Hepatocyte (in vitro differentiated cells): Measurements from ENCODE around the gene ALDH1B1. TPM values are rescaled to one million over a fixed set of nuclear protein-coding genes. Genes with fewer than 3 reads are reported as not detected.

Experiments
- DNase-seq: peaks from one replicate; pipeline ENCODE4 v3.0.0-alpha.2; 2016; ENCODE audit warnings: low spot score
- H2AFZ ChIP-seq: fragments of 200-600 bp; sonication (generic); 2 replicates; pipeline ENCODE4 v1.6.0; 2016; ENCODE audit warnings: antibody characterized with exemption, mild to moderate bottlenecking
- H3K27ac ChIP-seq: fragments of 200-600 bp; sonication (generic); 2 replicates; pipeline ENCODE4 v1.5.1; 2016; ENCODE audit warnings: mild to moderate bottlenecking
- H3K27me3 ChIP-seq: fragments of 200-600 bp; sonication (generic); 2 replicates; pipeline ENCODE4 v1.6.1; 2016
- H3K36me3 ChIP-seq: fragments of 200-600 bp; sonication (generic); replicated peaks from 2 replicates; pipeline ENCODE4 v1.5.1; 2016; ENCODE audit warnings: low read depth; ENCODE audit not compliant: insufficient read depth
- H3K4me1 ChIP-seq: fragments of 200-600 bp; sonication (generic); 2 replicates; pipeline ENCODE4 v1.5.1; 2016; ENCODE audit warnings: mild to moderate bottlenecking, moderate library complexity; ENCODE audit not compliant: insufficient read depth
- H3K4me2 ChIP-seq: fragments of 200-600 bp; sonication (generic); 2 replicates; pipeline ENCODE4 v1.6.0; 2016
- H3K4me3 ChIP-seq: fragments of 200-600 bp; sonication (generic); 2 replicates; pipeline ENCODE4 v1.5.1; 2016; ENCODE audit warnings: mild to moderate bottlenecking
- H3K79me2 ChIP-seq: fragments of 200-600 bp; sonication (generic); 2 replicates; pipeline ENCODE4 v1.6.0; 2017; ENCODE audit warnings: mild to moderate bottlenecking
- H3K9me2 ChIP-seq: fragments of 200-600 bp; sonication (generic); replicated peaks from 2 replicates; pipeline ENCODE4 v1.6.0; 2017; ENCODE audit warnings: mild to moderate bottlenecking; ENCODE audit not compliant: insufficient read depth
- H3K9me3 ChIP-seq: fragments of 200-600 bp; sonication (generic); 2 replicates; pipeline ENCODE4 v1.5.1; 2016; ENCODE audit warnings: low read depth, mild to moderate bottlenecking
- H4K20me1 ChIP-seq: fragments of 200-600 bp; sonication (generic); 2 replicates; pipeline ENCODE4 v1.6.0; 2016; ENCODE audit warnings: mild to moderate bottlenecking; ENCODE audit not compliant: insufficient read depth, poor library complexity, severe bottlenecking
- CTCF ChIP-seq: fragments of 200-600 bp; sonication (generic); IDR thresholded peaks from 2 replicates; pipeline ENCODE4 v1.5.1; 2016; ENCODE audit warnings: antibody characterized with exemption, mild to moderate bottlenecking; ENCODE audit not compliant: poor library complexity
- EZH2 ChIP-seq: fragments of 200-600 bp; sonication (generic); IDR thresholded peaks from 2 replicates; pipeline ENCODE4 v1.6.1; 2016; ENCODE audit warnings: antibody characterized with exemption, mild to moderate bottlenecking, borderline replicate concordance
- EZH2phosphoT487 ChIP-seq: fragments of 200-600 bp; sonication (generic); IDR thresholded peaks from one replicate; pipeline ENCODE4 v1.6.1; 2018; ENCODE audit warnings: antibody characterized with exemption, mild to moderate bottlenecking, low read depth, moderate library complexity; ENCODE audit not compliant: unreplicated experiment, severe bottlenecking
- WGBS: methylation state at CpG from one replicate; pipeline ENCODE4 v1.1.6; 2016; ENCODE audit warnings: low lambda C conversion rate; ENCODE audit errors: missing lambda C conversion rate; 5-methylcytosine and 5-hydroxymethylcytosine counted together
- polyA plus RNA-seq: library from polyadenylated mRNA; unstranded; fragments of >200 nt; fragmentation: Nextera tagmentation; extraction: Ambion mirVana; gene quantifications from 2 replicates; pipeline ENCODE4 v1.2.1, GENCODE V29; 2016
- total RNA-seq: library from RNA; depleted of rRNA; stranded (reverse); fragments of >200 nt; gene quantifications from 2 replicates; pipeline ENCODE4 v1.2.3, GENCODE V29; 2014

ALDH1B1 gene
- total and polyA plus RNA-seq, 2 experiments from 2014 or later = 30.9 to 45.8 TPM

DNA sequence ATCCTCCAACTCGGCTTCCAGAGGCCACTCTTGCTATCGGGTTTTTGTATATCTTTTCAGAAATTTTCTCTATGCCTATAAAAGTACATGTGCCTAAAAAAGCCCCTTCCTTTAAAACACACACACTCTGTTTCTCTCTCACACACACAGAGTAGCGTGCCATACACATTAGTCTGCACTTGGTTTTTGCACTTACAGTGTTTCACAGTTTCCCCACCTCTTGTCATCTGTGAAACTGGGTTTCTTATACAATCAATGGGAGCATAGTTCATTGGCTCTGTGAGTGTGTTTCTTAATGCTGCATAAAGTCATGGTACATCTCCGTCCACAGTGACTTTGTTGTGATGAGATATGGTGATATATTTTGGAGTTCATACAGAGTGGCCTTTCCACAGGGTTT, 32.4 kb downstream of the ALDH1B1 start:
- no peaks in the 10 kb centered on the region for H3K79me2 ChIP-seq
- no peaks in the 10 kb centered on the region for H3K36me3 ChIP-seq
- peaks cover 47% of the 10 kb centered on the region for H3K27me3 ChIP-seq
- no peaks in the 10 kb centered on the region for H3K9me2 ChIP-seq
- WGBS = 79% methylated on average over 4 of the region's 4 CpGs
- peaks cover 3% of the 10 kb centered on the region for H3K4me1 ChIP-seq
- H3K4me2 ChIP-seq = peak overlapping the region; percentile 90
- H3K4me3 ChIP-seq = no peak overlapping the region
- no peaks in the 10 kb centered on the region for H3K9me3 ChIP-seq
- no peak for DNase-seq
- H4K20me1 ChIP-seq = no peaks in the 10 kb centered on the region
- H2AFZ ChIP-seq = no peak overlapping the region
- TF ChIP-seq EZH2 (no peak), CTCF (no peak), EZH2phosphoT487 (no peak)
- no peak overlapping the region for H3K27ac ChIP-seq

DNA sequence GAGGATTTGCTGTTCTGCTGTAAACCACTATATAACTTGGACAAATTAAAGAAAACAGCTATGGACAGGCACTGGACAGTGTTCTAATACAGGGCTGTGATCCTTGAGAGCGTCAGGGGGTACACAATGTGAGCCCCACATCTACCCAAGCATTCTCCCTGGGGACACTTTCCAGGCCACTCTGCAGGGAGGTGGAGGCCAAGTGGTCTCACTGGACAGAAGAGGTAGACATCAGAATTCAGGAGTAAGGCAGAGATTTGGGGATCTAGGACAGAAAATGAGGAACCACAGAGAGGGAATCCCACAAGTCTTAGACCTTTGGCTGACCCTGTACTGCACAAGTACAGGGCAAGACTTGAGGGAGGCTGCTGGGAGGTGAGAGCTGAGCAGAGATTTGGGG, 35.6 kb downstream of the ALDH1B1 start:
- Histone ChIP-seq H3K36me3 (no peaks in the 10 kb centered on the region), H3K4me3 (no peak overlapping the region), H3K4me2 (no peak overlapping the region), H2AFZ (no peak overlapping the region), H3K27me3 (peaks cover 32% of the 10 kb centered on the region), H3K9me2 (no peaks in the 10 kb centered on the region), H4K20me1 (no peaks in the 10 kb centered on the region), H3K9me3 (no peaks in the 10 kb centered on the region), H3K79me2 (no peaks in the 10 kb centered on the region), H3K4me1 (peaks cover 3% of the 10 kb centered on the region), H3K27ac (no peak overlapping the region)
- WGBS = 79% methylated on average over 1 of the region's 1 CpG
- TF ChIP-seq EZH2phosphoT487 (no peak), CTCF (no peak), EZH2 (no peak)
- no peak for DNase-seq

DNA sequence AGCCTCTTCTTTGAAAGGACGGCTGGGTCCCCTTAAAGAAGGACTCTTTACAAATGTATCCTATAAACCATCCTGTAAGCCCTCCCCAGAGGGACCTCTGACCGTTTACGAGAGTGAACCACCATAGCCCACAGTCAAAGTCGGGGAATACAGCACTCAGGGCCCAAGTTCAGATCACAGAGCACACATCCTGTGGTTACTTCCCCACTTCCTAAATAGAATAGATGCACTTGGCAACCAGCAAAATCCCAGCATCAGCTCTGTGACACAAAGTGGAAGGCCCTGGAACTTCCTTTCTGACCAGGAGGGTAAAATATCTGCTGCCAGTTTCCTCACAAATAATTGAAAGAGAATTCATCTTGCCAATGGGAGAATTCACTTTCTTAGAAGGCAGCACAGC, 38.6 kb downstream of the ALDH1B1 start:
- H3K9me3 ChIP-seq = no peaks in the 10 kb centered on the region
- H3K9me2 ChIP-seq = no peaks in the 10 kb centered on the region
- H3K4me1 ChIP-seq = peaks cover 11% of the 10 kb centered on the region
- H4K20me1 ChIP-seq = no peaks in the 10 kb centered on the region
- H2AFZ ChIP-seq = no peak overlapping the region
- no peaks in the 10 kb centered on the region for H3K36me3 ChIP-seq
- WGBS = 79% methylated on average over 4 of the region's 4 CpGs
- H3K79me2 ChIP-seq = no peaks in the 10 kb centered on the region
- TF ChIP-seq EZH2phosphoT487 (no peak), EZH2 (no peak), CTCF (no peak)
- no peak overlapping the region for H3K4me3 ChIP-seq
- no peak for DNase-seq
- no peak overlapping the region for H3K4me2 ChIP-seq
- peaks cover 10% of the 10 kb centered on the region for H3K27me3 ChIP-seq
- no peak overlapping the region for H3K27ac ChIP-seq

- Histone ChIP-seq H3K79me2 (no peaks in the 10 kb centered on the region), H2AFZ (no peak overlapping the region), H3K9me2 (no peaks in the 10 kb centered on the region), H3K9me3 (no peaks in the 10 kb centered on the region), H3K4me1 (peaks cover 23% of the 10 kb centered on the region), H3K4me2 (no peak overlapping the region), H3K36me3 (no peaks in the 10 kb centered on the region), H3K4me3 (no peak overlapping the region), H3K27ac (no peak overlapping the region), H3K27me3 (no peaks in the 10 kb centered on the region), H4K20me1 (no peaks in the 10 kb centered on the region)
- DNase-seq = peak; percentile 59
- 52% methylated on average over 3 of the region's 3 CpGs for WGBS
- TF ChIP-seq CTCF (peak; percentile 50), EZH2phosphoT487 (no peak), EZH2 (no peak)
These were observed 40.5 kb downstream of the ALDH1B1 start for GRCh38 chr9:38432922-38433510.
